Astrocyte (in vitro differentiated cells and primary cell): ENCODE data around the gene HDAC6. TPM values are rescaled to one million over a fixed set of nuclear protein-coding genes. Genes with fewer than 3 reads are reported as not detected.
"Not testable (repeated sequence)": the region's sequence is repeated elsewhere in the genome, so short reads cannot be mapped to it uniquely, and the experiment has no call there.

ENCODE experiments used
- DNase-seq: peaks from one replicate; pipeline ENCODE4 v3.0.0-alpha.2; 2010; ENCODE audit warnings: low read depth
- FAIRE-seq: peaks from 2 replicates; lab custom pipeline; 2011; peaks lifted over from hg19 to GRCh38; lab: Jason Lieb, UNC
- H2AFZ ChIP-seq: 2 replicates; pipeline ENCODE4 v1.6.0; 2012; ENCODE audit warnings: low read depth, low read length, inconsistent platforms
- H3K27ac ChIP-seq: 2 replicates; pipeline ENCODE4 v1.5.1; 2011; ENCODE audit warnings: low read depth, low read length, inconsistent platforms
- H3K27me3 ChIP-seq: 2 replicates; pipeline ENCODE4 v1.6.0; 2011; ENCODE audit warnings: low read length, inconsistent platforms; ENCODE audit not compliant: insufficient read depth
- H3K36me3 ChIP-seq: 2 replicates; pipeline ENCODE4 v1.5.1; 2011; ENCODE audit warnings: low read length, inconsistent platforms; ENCODE audit not compliant: insufficient read depth
- H3K4me1 ChIP-seq: 2 replicates; pipeline ENCODE4 v1.5.1; 2011; ENCODE audit warnings: low read length, inconsistent platforms; ENCODE audit not compliant: insufficient read depth
- H3K4me2 ChIP-seq: 2 replicates; pipeline ENCODE4 v1.6.0; 2012; ENCODE audit warnings: low read length, inconsistent platforms
- H3K4me3 ChIP-seq: 2 replicates; pipeline ENCODE4 v1.5.1; 2011; ENCODE audit warnings: low read depth, mild to moderate bottlenecking, low read length, inconsistent platforms; ENCODE audit not compliant: insufficient read depth
- H3K79me2 ChIP-seq: 2 replicates; pipeline ENCODE4 v1.6.0; 2012; ENCODE audit warnings: mild to moderate bottlenecking, low read length, inconsistent platforms; ENCODE audit not compliant: insufficient read depth
- H3K9ac ChIP-seq: 2 replicates; pipeline ENCODE4 v1.6.0; 2012; ENCODE audit warnings: mild to moderate bottlenecking, low read length, inconsistent platforms
- H3K9me3 ChIP-seq: 2 replicates; pipeline ENCODE4 v1.5.1; 2012; ENCODE audit warnings: low read depth, mild to moderate bottlenecking, low read length, inconsistent platforms; ENCODE audit not compliant: insufficient read depth
- H4K20me1 ChIP-seq: 2 replicates; pipeline ENCODE4 v1.6.0; 2012; ENCODE audit warnings: low read length, inconsistent platforms; ENCODE audit not compliant: insufficient read depth
- H3K27ac Mint-ChIP-seq: one replicate; pipeline ENCODE4 v1.8.0; 2021; ENCODE audit warnings: mild to moderate bottlenecking, mixed read lengths; ENCODE audit not compliant: unreplicated experiment
- H3K27me3 Mint-ChIP-seq: one replicate; pipeline ENCODE4 v1.8.0; 2021; ENCODE audit warnings: low read depth, mixed read lengths; ENCODE audit not compliant: unreplicated experiment
- H3K36me3 Mint-ChIP-seq: one replicate; pipeline ENCODE4 v1.8.0; 2021; ENCODE audit warnings: low read depth, mixed read lengths; ENCODE audit not compliant: unreplicated experiment
- H3K4me1 Mint-ChIP-seq: one replicate; pipeline ENCODE4 v1.8.0; 2021; ENCODE audit warnings: low read depth, mixed read lengths; ENCODE audit not compliant: unreplicated experiment
- H3K4me3 Mint-ChIP-seq: one replicate; pipeline ENCODE4 v1.8.0; 2021; ENCODE audit warnings: mild to moderate bottlenecking, moderate library complexity, mixed read lengths; ENCODE audit not compliant: unreplicated experiment
- H3K9me3 Mint-ChIP-seq: one replicate; pipeline ENCODE4 v1.8.0; 2021; ENCODE audit warnings: mild to moderate bottlenecking, mixed read lengths; ENCODE audit not compliant: unreplicated experiment
- EZH2 ChIP-seq: IDR thresholded peaks from 2 replicates; pipeline ENCODE4 v1.6.1; 2012; ENCODE audit warnings: mild to moderate bottlenecking, low read length, inconsistent platforms; ENCODE audit not compliant: insufficient read depth
- total RNA-seq: library from RNA; stranded (reverse); gene quantifications from 2 replicates; pipeline ENCODE4 v1.2.1, GENCODE V29; 2021
- TF ChIP-seq, protein P1 (sequence below): IDR thresholded peaks from 2 replicates; pipeline ENCODE4 v1.5.1; 2011; ENCODE audit warnings: low read depth, mild to moderate bottlenecking, inconsistent platforms, low read length, moderate library complexity; ENCODE audit not compliant: insufficient read depth

HDAC6 gene
- total RNA-seq, 1 donor from 2014 or later: 59.2 TPM

DNA sequence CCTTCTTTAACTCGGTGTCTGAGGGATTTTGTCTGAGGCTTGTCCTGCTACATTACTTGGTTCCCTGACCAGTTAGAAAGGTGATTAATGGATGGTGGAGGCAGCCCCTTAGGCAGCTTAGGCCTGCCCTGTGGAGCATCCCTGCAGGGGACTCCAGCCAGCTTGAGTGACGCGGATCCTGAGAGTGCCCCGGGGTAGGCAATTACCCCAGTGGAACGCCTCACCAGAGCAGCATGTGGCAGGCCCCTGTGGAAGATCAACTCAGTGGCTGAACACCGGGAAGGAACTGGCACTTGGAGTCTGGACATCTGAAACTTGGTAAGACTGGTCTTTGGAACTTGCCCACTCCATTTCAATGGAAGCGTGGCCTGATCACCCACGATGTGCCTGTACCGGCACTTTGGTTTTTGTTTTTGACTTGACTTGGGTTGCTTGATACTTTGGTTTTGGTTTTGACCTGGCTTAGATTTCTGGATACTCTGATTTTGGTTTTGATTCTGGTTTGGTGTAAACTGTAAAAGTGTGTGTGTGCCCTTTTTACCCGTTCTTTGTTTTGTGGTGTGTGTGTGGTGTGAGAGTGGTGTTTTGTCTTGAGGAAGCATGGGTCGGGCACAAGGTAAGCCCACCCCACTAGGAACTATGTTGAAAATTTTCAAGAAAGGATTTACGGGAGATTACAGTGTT, 52.4 kb downstream of the HDAC6 start:
- H3K4me3 ChIP-seq, H2AFZ ChIP-seq, H3K4me1 Mint-ChIP-seq, H3K36me3 Mint-ChIP-seq, H3K27ac ChIP-seq, H3K79me2 ChIP-seq, H4K20me1 ChIP-seq, H3K36me3 ChIP-seq, H3K9me3 ChIP-seq, FAIRE-seq, H3K9me3 Mint-ChIP-seq, H3K4me3 Mint-ChIP-seq, DNase-seq, H3K27ac Mint-ChIP-seq, H3K4me1 ChIP-seq, H3K27me3 Mint-ChIP-seq, H3K4me2 ChIP-seq, H3K9ac ChIP-seq, H3K27me3 ChIP-seq: not testable (repeated sequence)

DNA sequence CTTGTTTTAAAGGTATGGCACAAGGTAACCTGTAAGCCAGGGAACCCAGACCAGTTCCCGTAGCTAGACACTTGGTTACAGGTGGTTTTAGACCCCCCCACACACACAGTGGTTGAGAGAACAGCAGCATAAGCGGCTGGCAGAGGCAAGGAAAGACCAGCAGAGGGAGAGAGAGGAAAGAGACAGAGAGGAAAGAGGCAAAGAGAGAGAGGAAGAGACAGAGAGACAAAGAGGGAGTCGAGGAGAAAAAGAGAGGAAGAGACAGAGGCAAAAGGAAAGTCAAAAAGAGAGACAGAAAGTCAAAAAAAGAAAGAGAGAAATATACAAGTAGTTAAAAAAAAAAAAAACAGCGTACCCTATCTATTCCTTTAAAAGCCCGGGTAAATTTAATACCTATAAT, 53.0 kb downstream of the HDAC6 start:
- H3K9ac ChIP-seq: no peak overlapping the region
- no peak overlapping the region for H2AFZ ChIP-seq
- no peaks in the 10 kb centered on the region for H3K9me3 Mint-ChIP-seq
- no peaks in the 10 kb centered on the region for H3K9me3 ChIP-seq
- peak overlapping the region; percentile 69 for H3K27ac Mint-ChIP-seq
- no peak for TF ChIP-seq EZH2
- TF ChIP-seq, protein P1, sequence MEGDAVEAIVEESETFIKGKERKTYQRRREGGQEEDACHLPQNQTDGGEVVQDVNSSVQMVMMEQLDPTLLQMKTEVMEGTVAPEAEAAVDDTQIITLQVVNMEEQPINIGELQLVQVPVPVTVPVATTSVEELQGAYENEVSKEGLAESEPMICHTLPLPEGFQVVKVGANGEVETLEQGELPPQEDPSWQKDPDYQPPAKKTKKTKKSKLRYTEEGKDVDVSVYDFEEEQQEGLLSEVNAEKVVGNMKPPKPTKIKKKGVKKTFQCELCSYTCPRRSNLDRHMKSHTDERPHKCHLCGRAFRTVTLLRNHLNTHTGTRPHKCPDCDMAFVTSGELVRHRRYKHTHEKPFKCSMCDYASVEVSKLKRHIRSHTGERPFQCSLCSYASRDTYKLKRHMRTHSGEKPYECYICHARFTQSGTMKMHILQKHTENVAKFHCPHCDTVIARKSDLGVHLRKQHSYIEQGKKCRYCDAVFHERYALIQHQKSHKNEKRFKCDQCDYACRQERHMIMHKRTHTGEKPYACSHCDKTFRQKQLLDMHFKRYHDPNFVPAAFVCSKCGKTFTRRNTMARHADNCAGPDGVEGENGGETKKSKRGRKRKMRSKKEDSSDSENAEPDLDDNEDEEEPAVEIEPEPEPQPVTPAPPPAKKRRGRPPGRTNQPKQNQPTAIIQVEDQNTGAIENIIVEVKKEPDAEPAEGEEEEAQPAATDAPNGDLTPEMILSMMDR: no peak
- H3K27me3 Mint-ChIP-seq: peaks cover 6% of the 10 kb centered on the region
- H3K27me3 ChIP-seq: no peaks in the 10 kb centered on the region
- no peaks in the 10 kb centered on the region for H3K4me1 ChIP-seq
- no peaks in the 10 kb centered on the region for H3K79me2 ChIP-seq
- H3K36me3 ChIP-seq: no peaks in the 10 kb centered on the region
- H3K36me3 Mint-ChIP-seq: no peaks in the 10 kb centered on the region
- no peak for FAIRE-seq
- no peak for DNase-seq
- H3K4me3 Mint-ChIP-seq: no peak overlapping the region
- H3K4me1 Mint-ChIP-seq: no peaks in the 10 kb centered on the region
- H3K4me3 ChIP-seq: no peak overlapping the region
- no peak overlapping the region for H3K27ac ChIP-seq
- H3K4me2 ChIP-seq: no peak overlapping the region
- H4K20me1 ChIP-seq: no peaks in the 10 kb centered on the region

GRCh38 chrX:48864210-48864609, 62.3 kb downstream of the HDAC6 start:
- H3K36me3 ChIP-seq: no peaks in the 10 kb centered on the region
- no peak overlapping the region for H3K9ac ChIP-seq
- H3K27me3 Mint-ChIP-seq: peaks cover 6% of the 10 kb centered on the region
- peak overlapping the region; percentile 45 for H3K4me3 Mint-ChIP-seq
- no peaks in the 10 kb centered on the region for H3K9me3 Mint-ChIP-seq
- H3K79me2 ChIP-seq: no peaks in the 10 kb centered on the region
- peak overlapping the region; percentile 29 for H3K4me2 ChIP-seq
- H2AFZ ChIP-seq: no peak overlapping the region
- peaks cover 7% of the 10 kb centered on the region for H3K4me1 Mint-ChIP-seq
- FAIRE-seq (peak; percentile 59), DNase-seq (peak; percentile 76)
- H3K36me3 Mint-ChIP-seq: no peaks in the 10 kb centered on the region
- H3K27ac Mint-ChIP-seq: no peak overlapping the region
- no peaks in the 10 kb centered on the region for H3K9me3 ChIP-seq
- no peak for TF ChIP-seq EZH2
- TF ChIP-seq, protein P1: no peak
- H4K20me1 ChIP-seq: no peaks in the 10 kb centered on the region
- no peak overlapping the region for H3K4me3 ChIP-seq
- H3K27me3 ChIP-seq: no peaks in the 10 kb centered on the region
- H3K4me1 ChIP-seq: peaks cover 5% of the 10 kb centered on the region
- no peak overlapping the region for H3K27ac ChIP-seq

- not testable (repeated sequence) for FAIRE-seq, H3K27me3 ChIP-seq, H3K79me2 ChIP-seq, H3K4me3 Mint-ChIP-seq, H3K27ac Mint-ChIP-seq, H2AFZ ChIP-seq, H3K27me3 Mint-ChIP-seq, H3K4me1 ChIP-seq, H3K4me2 ChIP-seq, H4K20me1 ChIP-seq, H3K9me3 ChIP-seq, H3K4me3 ChIP-seq, H3K9ac ChIP-seq, H3K9me3 Mint-ChIP-seq, H3K4me1 Mint-ChIP-seq, DNase-seq, H3K36me3 Mint-ChIP-seq, H3K36me3 ChIP-seq, H3K27ac ChIP-seq
Observed at GRCh38 chrX:48872017-48872416, 70.2 kb downstream of the HDAC6 start.
